HepG2 (cell line): ENCODE results near the gene HTRA1. TPM values are rescaled to one million over a fixed set of nuclear protein-coding genes. Genes with fewer than 3 reads are reported as not detected.

Source experiments
- CBX1 ChIP-seq: IDR thresholded peaks from one replicate; pipeline ENCODE4 v1.6.1; 2016; ENCODE audit warnings: antibody characterized with exemption, low read depth
- SALL1 ChIP-seq: sonication (generic); formaldehyde crosslinking; IDR thresholded peaks from 2 replicates; pipeline ENCODE4 v1.8.0; 2022; ENCODE audit warnings: mild to moderate bottlenecking, missing genetic modification reagents
- TEAD2 ChIP-seq: sonication (generic); formaldehyde crosslinking; IDR thresholded peaks from 2 replicates; pipeline ENCODE4 v1.9.0; 2021; ENCODE audit warnings: missing genetic modification reagents
- TFDP2 ChIP-seq: sonication (generic); formaldehyde crosslinking; IDR thresholded peaks from 2 replicates; pipeline ENCODE4 v1.4.0; 2020; ENCODE audit warnings: missing genetic modification reagents
- ZNF143 ChIP-seq: sonication (generic); formaldehyde crosslinking; IDR thresholded peaks from 2 replicates; pipeline ENCODE4 v1.4.0; 2020; ENCODE audit warnings: missing genetic modification reagents
- ZNF329 ChIP-seq: sonication (generic); formaldehyde crosslinking; IDR thresholded peaks from 2 replicates; pipeline ENCODE4 v1.9.0; 2021; ENCODE audit warnings: low read depth, mild to moderate bottlenecking, missing genetic modification reagents
- ZNF383 ChIP-seq: sonication (generic); formaldehyde crosslinking; IDR thresholded peaks from 2 replicates; pipeline ENCODE4 v1.4.0; 2020; ENCODE audit warnings: missing genetic modification reagents, mild to moderate bottlenecking, borderline replicate concordance
- ZNF776 ChIP-seq: sonication (generic); formaldehyde crosslinking; IDR thresholded peaks from 2 replicates; pipeline ENCODE4 v1.4.0; 2020; ENCODE audit warnings: mild to moderate bottlenecking, missing genetic modification reagents
- polyA plus RNA-seq, 8 experiments: library from polyadenylated mRNA; depleted of rRNA in 3 of 8; stranded (reverse) in 7 of 8; unstranded in 1 of 8; fragments of >200 nt; fragmentation: Illumina TruSeq in 4 of 8; extraction: Trizol in 4 of 8; gene quantifications; 2 replicates each; pipeline versions ENCODE4 v1.2.1 to v1.2.3, GENCODE V29; 2011 to 2016; ENCODE audit warnings: low read depth in 4 of 8, missing spikeins in 1 of 8, mixed read lengths in 1 of 8; ENCODE audit not compliant: insufficient read depth in 1 of 8
- total RNA-seq, 5 experiments: library from RNA; depleted of rRNA; stranded (reverse); fragments of >200 nt; fragmentation: Illumina TruSeq; extraction: Trizol; gene quantifications; 2 replicates each; pipeline ENCODE4 v1.2.3, GENCODE V29; 2016; ENCODE audit warnings: low read depth in 1 of 5
- TF ChIP-seq, protein P1 (sequence below): sonication (generic); formaldehyde crosslinking; IDR thresholded peaks from 2 replicates; pipeline ENCODE4 v1.4.0; 2020; ENCODE audit warnings: low read depth, missing genetic modification reagents
- TF ChIP-seq, protein P2 (sequence below): sonication (generic); formaldehyde crosslinking; IDR thresholded peaks from 2 replicates; pipeline ENCODE4 v1.5.0; 2020; ENCODE audit warnings: mild to moderate bottlenecking, missing genetic modification reagents

HTRA1 gene
- total and polyA plus RNA-seq, 2 of the 13 experiments (the other 11 are each of a cell fraction or from before 2014, with no cell fraction given), result 0.11 to 0.40 TPM

DNA sequence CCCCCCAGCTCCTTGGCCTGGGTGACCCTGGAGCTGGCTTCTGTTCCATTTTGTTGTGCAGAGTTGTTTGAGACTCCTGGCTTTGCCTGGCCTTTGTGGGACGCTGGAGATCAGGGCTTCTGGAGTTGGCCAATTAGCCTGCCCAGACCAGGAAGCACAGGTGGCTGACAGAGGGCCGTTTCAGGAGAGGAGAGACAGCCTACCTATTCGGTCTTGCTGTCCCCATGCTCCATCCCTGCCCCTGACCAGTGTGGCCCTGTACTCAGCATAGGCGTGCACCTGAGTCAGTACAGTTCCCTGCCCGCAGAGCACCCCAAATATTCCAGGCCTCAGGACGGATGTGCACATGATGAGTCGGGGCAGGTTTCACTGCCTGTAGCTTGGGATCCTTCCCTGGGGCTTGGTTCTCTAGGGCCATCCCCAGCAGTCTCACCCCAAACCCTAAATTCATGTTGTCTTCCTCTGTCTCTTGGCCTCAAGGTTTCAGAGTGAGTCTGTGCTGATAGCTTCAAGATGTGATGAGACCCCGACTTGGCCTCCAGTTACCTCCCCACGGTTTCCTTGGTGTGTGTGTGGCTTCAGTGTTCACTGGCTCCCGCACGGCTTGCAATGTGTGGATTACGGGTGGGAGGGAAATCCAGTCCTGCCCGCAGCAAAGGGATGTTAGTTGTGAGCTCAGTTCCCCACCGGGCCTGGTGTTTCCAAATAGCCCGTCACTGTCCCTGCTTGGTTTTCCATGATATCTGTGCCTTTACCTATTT lies 44.7 kb downstream of the HTRA1 start (continued):
- TF ChIP-seq, protein P1, sequence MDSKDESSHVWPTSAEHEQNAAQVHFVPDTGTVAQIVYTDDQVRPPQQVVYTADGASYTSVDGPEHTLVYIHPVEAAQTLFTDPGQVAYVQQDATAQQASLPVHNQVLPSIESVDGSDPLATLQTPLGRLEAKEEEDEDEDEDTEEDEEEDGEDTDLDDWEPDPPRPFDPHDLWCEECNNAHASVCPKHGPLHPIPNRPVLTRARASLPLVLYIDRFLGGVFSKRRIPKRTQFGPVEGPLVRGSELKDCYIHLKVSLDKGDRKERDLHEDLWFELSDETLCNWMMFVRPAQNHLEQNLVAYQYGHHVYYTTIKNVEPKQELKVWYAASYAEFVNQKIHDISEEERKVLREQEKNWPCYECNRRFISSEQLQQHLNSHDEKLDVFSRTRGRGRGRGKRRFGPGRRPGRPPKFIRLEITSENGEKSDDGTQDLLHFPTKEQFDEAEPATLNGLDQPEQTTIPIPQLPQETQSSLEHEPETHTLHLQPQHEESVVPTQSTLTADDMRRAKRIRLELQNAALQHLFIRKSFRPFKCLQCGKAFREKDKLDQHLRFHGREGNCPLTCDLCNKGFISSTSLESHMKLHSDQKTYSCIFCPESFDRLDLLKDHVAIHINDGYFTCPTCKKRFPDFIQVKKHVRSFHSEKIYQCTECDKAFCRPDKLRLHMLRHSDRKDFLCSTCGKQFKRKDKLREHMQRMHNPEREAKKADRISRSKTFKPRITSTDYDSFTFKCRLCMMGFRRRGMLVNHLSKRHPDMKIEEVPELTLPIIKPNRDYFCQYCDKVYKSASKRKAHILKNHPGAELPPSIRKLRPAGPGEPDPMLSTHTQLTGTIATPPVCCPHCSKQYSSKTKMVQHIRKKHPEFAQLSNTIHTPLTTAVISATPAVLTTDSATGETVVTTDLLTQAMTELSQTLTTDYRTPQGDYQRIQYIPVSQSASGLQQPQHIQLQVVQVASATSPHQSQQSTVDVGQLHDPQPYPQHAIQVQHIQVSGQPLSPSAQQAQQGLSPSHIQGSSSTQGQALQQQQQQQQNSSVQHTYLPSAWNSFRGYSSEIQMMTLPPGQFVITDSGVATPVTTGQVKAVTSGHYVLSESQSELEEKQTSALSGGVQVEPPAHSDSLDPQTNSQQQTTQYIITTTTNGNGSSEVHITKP, result no peak
- TF ChIP-seq ZNF329 (CRISPR knock-in tag), result no peak
- no peak for TF ChIP-seq TEAD2
- TF ChIP-seq ZNF776 (CRISPR knock-in tag), result no peak
- TF ChIP-seq, protein P2, sequence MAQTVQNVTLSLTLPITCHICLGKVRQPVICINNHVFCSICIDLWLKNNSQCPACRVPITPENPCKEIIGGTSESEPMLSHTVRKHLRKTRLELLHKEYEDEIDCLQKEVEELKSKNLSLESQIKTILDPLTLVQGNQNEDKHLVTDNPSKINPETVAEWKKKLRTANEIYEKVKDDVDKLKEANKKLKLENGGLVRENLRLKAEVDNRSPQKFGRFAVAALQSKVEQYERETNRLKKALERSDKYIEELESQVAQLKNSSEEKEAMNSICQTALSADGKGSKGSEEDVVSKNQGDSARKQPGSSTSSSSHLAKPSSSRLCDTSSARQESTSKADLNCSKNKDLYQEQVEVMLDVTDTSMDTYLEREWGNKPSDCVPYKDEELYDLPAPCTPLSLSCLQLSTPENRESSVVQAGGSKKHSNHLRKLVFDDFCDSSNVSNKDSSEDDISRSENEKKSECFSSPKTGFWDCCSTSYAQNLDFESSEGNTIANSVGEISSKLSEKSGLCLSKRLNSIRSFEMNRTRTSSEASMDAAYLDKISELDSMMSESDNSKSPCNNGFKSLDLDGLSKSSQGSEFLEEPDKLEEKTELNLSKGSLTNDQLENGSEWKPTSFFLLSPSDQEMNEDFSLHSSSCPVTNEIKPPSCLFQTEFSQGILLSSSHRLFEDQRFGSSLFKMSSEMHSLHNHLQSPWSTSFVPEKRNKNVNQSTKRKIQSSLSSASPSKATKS (CRISPR knock-in tag), result no peak
- no peak for TF ChIP-seq SALL1 (CRISPR knock-in tag)
- no peak for TF ChIP-seq ZNF143 (CRISPR knock-in tag)
- no peak for TF ChIP-seq ZNF383 (CRISPR knock-in tag)
- TF ChIP-seq CBX1, result no peak
- no peak for TF ChIP-seq TFDP2 (CRISPR knock-in tag)
- TF ChIP-seq, all 625 proteins: peak for 0
